Mesenchymal stem cell (in vitro differentiated cells and primary cell): Measurements from ENCODE around the gene WSCD1.

Experiments used
- DNase-seq: peaks from one replicate; pipeline ENCODE4 v3.0.0-alpha.2; 2013
- H2AFZ ChIP-seq: one replicate; pipeline ENCODE4 v1.6.1; 2013; ENCODE audit warnings: low read depth, mild to moderate bottlenecking, control low read depth, inconsistent platforms, low read length, moderate library complexity
- H2AK5ac ChIP-seq: 2 replicates; pipeline ENCODE4 v1.6.1; 2013; ENCODE audit warnings: low read length, moderate library complexity, mild to moderate bottlenecking, inconsistent platforms; ENCODE audit not compliant: severe bottlenecking
- H2BK120ac ChIP-seq: one replicate; pipeline ENCODE4 v1.6.1; 2013; ENCODE audit warnings: low read depth, mild to moderate bottlenecking, inconsistent platforms, low read length, moderate library complexity
- H2BK12ac ChIP-seq, 2 experiments: one replicate each; pipeline ENCODE4 v1.6.1; 2013; ENCODE audit warnings: inconsistent platforms in 2 of 2, low read length in 2 of 2, mild to moderate bottlenecking in 2 of 2, moderate library complexity in 2 of 2, control low read depth in 1 of 2
- H2BK15ac ChIP-seq: one replicate; pipeline ENCODE4 v1.6.1; 2013; ENCODE audit warnings: mild to moderate bottlenecking, low read depth, inconsistent platforms; ENCODE audit not compliant: poor library complexity, severe bottlenecking
- H2BK5ac ChIP-seq: 2 replicates; pipeline ENCODE4 v1.6.1; 2013; ENCODE audit warnings: low read depth, mild to moderate bottlenecking, low read length, control low read depth, inconsistent platforms; ENCODE audit not compliant: poor library complexity, severe bottlenecking
- H3K14ac ChIP-seq, 2 experiments: one replicate each; pipeline ENCODE4 v1.6.1; 2013; ENCODE audit warnings: inconsistent platforms in 2 of 2, low read length in 2 of 2, control low read depth in 1 of 2, mild to moderate bottlenecking in 1 of 2, moderate library complexity in 1 of 2
- H3K18ac ChIP-seq, 2 experiments: one replicate each; pipeline ENCODE4 v1.6.1; 2013; ENCODE audit warnings: inconsistent platforms in 2 of 2, low read length in 2 of 2, control low read depth in 1 of 2, low read depth in 1 of 2, mild to moderate bottlenecking in 1 of 2
- H3K23ac ChIP-seq, 2 experiments: one replicate each; pipeline ENCODE4 v1.6.1; 2013; ENCODE audit warnings: inconsistent platforms in 2 of 2, low read length in 2 of 2, mild to moderate bottlenecking in 2 of 2, moderate library complexity in 2 of 2, control low read depth in 1 of 2
- H3K27ac ChIP-seq: 2 replicates; pipeline ENCODE4 v1.5.1; 2013; ENCODE audit warnings: mild to moderate bottlenecking, moderate library complexity, low read length, control low read depth, inconsistent platforms; ENCODE audit not compliant: poor library complexity, severe bottlenecking
- H3K27me3 ChIP-seq, 2 experiments: 2 replicates each; pipeline versions ENCODE4 v1.6.1 to v1.7.0; 2013; ENCODE audit warnings: low read length in 2 of 2, mild to moderate bottlenecking in 2 of 2, moderate library complexity in 2 of 2, control low read depth in 1 of 2, inconsistent platforms in 1 of 2; ENCODE audit not compliant: control insufficient read depth in 1 of 2, insufficient read depth in 1 of 2
- H3K36me3 ChIP-seq, 2 experiments: 2 replicates each; pipeline versions ENCODE4 v1.6.1 to v1.7.0; 2013; ENCODE audit warnings: low read length in 2 of 2, control low read depth in 1 of 2, inconsistent platforms in 1 of 2, low read depth in 1 of 2, mild to moderate bottlenecking in 1 of 2; ENCODE audit not compliant: insufficient read depth in 2 of 2, control insufficient read depth in 1 of 2
- H3K4ac ChIP-seq, 2 experiments: one replicate each; pipeline ENCODE4 v1.6.1; 2013; ENCODE audit warnings: inconsistent platforms in 2 of 2, low read length in 2 of 2, mild to moderate bottlenecking in 2 of 2, moderate library complexity in 2 of 2, control low read depth in 1 of 2, low read depth in 1 of 2
- H3K4me1 ChIP-seq: 2 replicates; pipeline ENCODE4 v1.6.1; 2013; ENCODE audit warnings: low read depth, low read length, control low read depth; ENCODE audit not compliant: control insufficient read depth, insufficient read depth
- H3K4me2 ChIP-seq: 2 replicates; pipeline ENCODE4 v1.6.1; 2013; ENCODE audit warnings: low read length, mild to moderate bottlenecking, inconsistent platforms; ENCODE audit not compliant: poor library complexity, severe bottlenecking
- H3K4me3 ChIP-seq, 2 experiments: 2 replicates each; pipeline versions ENCODE4 v1.5.1 to v1.7.0; 2013; ENCODE audit warnings: low read length in 2 of 2, mild to moderate bottlenecking in 2 of 2, control low read depth in 1 of 2, low read depth in 1 of 2; ENCODE audit not compliant: insufficient read depth in 1 of 2
- H3K79me1 ChIP-seq: replicated peaks from 2 replicates; pipeline ENCODE4 v1.6.1; 2013; ENCODE audit warnings: mild to moderate bottlenecking, control low read depth, low read length, inconsistent platforms; ENCODE audit not compliant: poor library complexity, severe bottlenecking
- H3K9ac ChIP-seq: 2 replicates; pipeline ENCODE4 v1.7.0; 2013; ENCODE audit warnings: mild to moderate bottlenecking, low read length, moderate library complexity
- H3K9me3 ChIP-seq: 2 replicates; pipeline ENCODE4 v1.7.0; 2013; ENCODE audit warnings: mild to moderate bottlenecking, low read length; ENCODE audit not compliant: control insufficient read depth
- H4K8ac ChIP-seq: one replicate; pipeline ENCODE4 v1.6.1; 2013; ENCODE audit warnings: inconsistent platforms, mild to moderate bottlenecking, low read length, moderate library complexity
- H4K91ac ChIP-seq: one replicate; pipeline ENCODE4 v1.6.1; 2013; ENCODE audit warnings: mild to moderate bottlenecking, low read length, inconsistent platforms
- WGBS: methylation state at CpG from one replicate; pipeline ENCODE4 v1.1.7; 2013; ENCODE audit warnings: mixed read lengths; 5-methylcytosine and 5-hydroxymethylcytosine counted together

WSCD1 gene

DNA sequence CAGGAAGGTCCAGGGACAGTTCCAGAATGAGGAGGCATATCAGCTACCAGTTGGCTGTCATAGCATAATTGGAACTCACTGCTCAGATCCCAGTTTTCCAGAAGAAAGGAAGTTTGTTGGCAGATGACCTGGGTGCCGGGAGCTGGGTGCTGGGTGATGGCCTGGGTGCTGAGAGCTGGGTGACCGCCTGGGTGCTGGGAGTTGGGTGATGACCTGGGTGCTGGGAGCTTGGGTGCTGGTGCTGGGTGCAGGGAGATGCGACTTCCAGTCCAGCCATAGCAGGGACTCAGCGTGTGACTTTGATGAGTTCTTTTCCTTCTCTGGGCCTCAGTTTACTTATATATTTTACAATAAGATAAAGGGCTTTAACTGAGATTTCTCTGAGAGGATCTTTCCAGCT is 18.0 kb downstream of the WSCD1 start:
- H2AFZ ChIP-seq: no peak overlapping the region
- no peak overlapping the region for H2BK15ac ChIP-seq
- H2BK12ac ChIP-seq: no peak overlapping the region
- no peak overlapping the region for H2AK5ac ChIP-seq
- H3K79me1 ChIP-seq: no peaks in the 10 kb centered on the region
- H2BK5ac ChIP-seq: no peak overlapping the region
- 100% methylated on average over 2 of the region's 4 CpGs for WGBS
- H3K4me1 ChIP-seq: no peaks in the 10 kb centered on the region
- no peak overlapping the region for H3K4me2 ChIP-seq
- no peaks in the 10 kb centered on the region for H3K9me3 ChIP-seq
- DNase-seq: no peak
- no peak overlapping the region for H3K9ac ChIP-seq
- H3K4me3 ChIP-seq: no peak overlapping the region
- H3K4ac ChIP-seq: no peak overlapping the region
- no peak overlapping the region for H4K91ac ChIP-seq
- no peak overlapping the region for H3K23ac ChIP-seq
- H3K27me3 ChIP-seq: peaks cover 0 to 33% of the 10 kb centered on the region in 2 experiments
- no peak overlapping the region for H4K8ac ChIP-seq
- no peaks in the 10 kb centered on the region for H3K36me3 ChIP-seq
- H3K27ac ChIP-seq: no peak overlapping the region
- no peak overlapping the region for H2BK120ac ChIP-seq
- H3K14ac ChIP-seq: no peak overlapping the region
- H3K18ac ChIP-seq: no peak overlapping the region

DNA sequence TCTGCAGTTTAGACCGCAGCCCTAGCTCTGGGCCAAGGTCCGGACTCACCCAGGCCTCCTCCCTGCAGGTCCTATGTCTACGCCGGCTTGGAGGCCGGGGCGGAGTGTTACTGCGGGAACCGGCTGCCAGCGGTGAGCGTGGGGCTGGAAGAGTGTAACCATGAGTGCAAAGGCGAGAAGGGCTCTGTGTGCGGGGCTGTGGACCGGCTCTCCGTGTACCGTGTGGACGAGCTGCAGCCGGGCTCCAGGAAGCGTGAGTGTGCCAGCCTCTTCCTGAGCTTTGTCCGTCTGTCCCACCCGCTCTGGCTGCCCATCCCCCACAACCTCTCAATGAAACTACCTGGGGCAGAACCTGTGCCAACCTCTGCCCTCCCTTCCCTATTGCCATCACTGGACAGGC is 20.1 kb downstream of the WSCD1 start:
- Histone ChIP-seq H2AFZ (no peak overlapping the region), H3K23ac (no peak overlapping the region), H2AK5ac (no peak overlapping the region), H3K9me3 (no peaks in the 10 kb centered on the region), H2BK15ac (no peak overlapping the region), H3K36me3 (no peaks in the 10 kb centered on the region), H3K4me3 (no peak overlapping the region), H3K4me1 (no peaks in the 10 kb centered on the region), H4K91ac (no peak overlapping the region), H2BK120ac (no peak overlapping the region), H2BK12ac (no peak overlapping the region), H3K27ac (no peak overlapping the region), H3K79me1 (no peaks in the 10 kb centered on the region), H3K4me2 (no peak overlapping the region), H3K14ac (peak overlapping the region in 1 of 2 experiments; percentile 14), H2BK5ac (no peak overlapping the region), H3K27me3 (peaks cover 0 to 29% of the 10 kb centered on the region in 2 experiments), H3K4ac (no peak overlapping the region), H3K9ac (no peak overlapping the region), H4K8ac (no peak overlapping the region), H3K18ac (no peak overlapping the region)
- 94% methylated on average over 19 of the region's 20 CpGs for WGBS
- DNase-seq: no peak

DNA sequence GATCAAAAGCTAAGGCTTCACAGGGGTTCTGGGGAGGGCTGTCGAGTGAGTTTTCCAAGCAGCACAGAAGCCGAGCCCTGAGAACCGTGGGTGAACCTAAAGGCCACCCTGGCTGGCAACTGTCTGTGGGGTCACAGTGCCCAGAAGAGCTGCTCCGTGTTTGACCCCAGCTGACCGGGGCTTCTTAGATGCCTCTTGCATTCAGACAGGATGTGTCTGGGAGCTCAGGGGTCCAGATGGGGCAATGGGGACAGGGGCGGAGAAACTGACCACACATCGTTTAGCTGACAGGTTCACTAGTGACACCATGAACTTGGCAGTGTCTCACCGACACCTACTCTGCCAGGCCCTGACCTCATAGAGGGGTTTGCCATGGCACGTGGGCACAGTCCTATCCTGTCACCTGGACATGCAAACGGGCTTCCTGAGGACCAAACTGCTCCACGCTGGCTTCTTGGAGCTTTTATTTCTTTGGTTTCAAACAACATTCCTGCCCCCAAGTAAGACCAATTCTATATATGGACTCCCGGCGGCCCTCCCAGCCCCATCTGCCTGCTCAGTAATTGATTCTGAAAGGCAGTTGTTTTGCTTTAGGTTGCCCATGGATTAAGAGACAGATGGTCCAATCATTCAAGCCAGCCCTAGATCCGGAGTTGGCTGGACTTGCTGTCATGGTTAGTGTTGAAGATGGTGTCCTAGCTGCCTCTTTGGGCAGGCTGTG is 22.2 kb downstream of the WSCD1 start:
- no peak overlapping the region for H3K18ac ChIP-seq
- peaks cover 0 to 3% of the 10 kb centered on the region in 2 experiments for H3K36me3 ChIP-seq
- H2BK120ac ChIP-seq: no peak overlapping the region
- no peak overlapping the region for H2BK15ac ChIP-seq
- no peak overlapping the region for H2BK5ac ChIP-seq
- no peak overlapping the region for H3K9ac ChIP-seq
- H3K4me2 ChIP-seq: no peak overlapping the region
- H3K27me3 ChIP-seq: peaks cover 0 to 28% of the 10 kb centered on the region in 2 experiments
- DNase-seq: no peak
- no peak overlapping the region for H4K8ac ChIP-seq
- H2BK12ac ChIP-seq: no peak overlapping the region
- no peak overlapping the region for H3K27ac ChIP-seq
- no peak overlapping the region for H4K91ac ChIP-seq
- no peaks in the 10 kb centered on the region for H3K9me3 ChIP-seq
- no peak overlapping the region for H3K4me3 ChIP-seq
- WGBS: 92% methylated on average over 14 of the region's 14 CpGs
- H3K4me1 ChIP-seq: no peaks in the 10 kb centered on the region
- no peak overlapping the region for H3K23ac ChIP-seq
- no peak overlapping the region for H2AK5ac ChIP-seq
- H3K14ac ChIP-seq: no peak overlapping the region
- H2AFZ ChIP-seq: no peak overlapping the region
- no peak overlapping the region for H3K4ac ChIP-seq
- no peaks in the 10 kb centered on the region for H3K79me1 ChIP-seq

DNA sequence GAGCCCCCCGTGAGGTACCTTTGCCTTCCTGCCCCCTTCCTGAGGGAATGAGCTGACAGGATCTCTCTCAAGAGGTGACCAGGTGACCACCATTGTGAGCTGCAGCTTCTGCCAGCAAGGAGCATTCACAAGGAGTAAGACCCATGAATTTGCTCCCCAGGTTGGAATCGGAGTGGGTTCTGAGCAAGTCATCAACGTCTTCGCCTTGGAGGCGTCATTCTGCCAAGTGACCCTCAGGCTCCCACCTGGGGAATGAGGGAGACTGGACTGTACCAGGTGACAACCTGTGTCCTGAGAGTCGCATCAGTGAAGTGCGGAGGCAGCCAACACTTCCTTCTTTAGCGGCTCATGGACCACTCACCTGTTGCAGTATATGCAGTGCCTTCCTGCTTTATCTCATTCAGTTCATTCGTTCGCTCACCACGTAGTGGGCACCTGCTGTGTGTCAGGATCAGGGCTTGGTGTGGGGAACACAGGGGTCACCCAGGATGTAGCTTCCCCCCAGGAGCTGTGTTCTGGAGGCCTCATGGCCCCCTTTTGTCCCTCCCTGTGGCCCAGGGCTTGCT is 22.8 kb downstream of the WSCD1 start:
- no peak overlapping the region for H2AFZ ChIP-seq
- no peak overlapping the region for H3K4me3 ChIP-seq
- no peak overlapping the region for H2BK15ac ChIP-seq
- H3K18ac ChIP-seq: no peak overlapping the region
- H3K4me2 ChIP-seq: no peak overlapping the region
- no peak for DNase-seq
- no peaks in the 10 kb centered on the region for H3K9me3 ChIP-seq
- no peak overlapping the region for H3K9ac ChIP-seq
- H2AK5ac ChIP-seq: no peak overlapping the region
- H3K27ac ChIP-seq: no peak overlapping the region
- H3K4ac ChIP-seq: no peak overlapping the region
- no peak overlapping the region for H2BK12ac ChIP-seq
- WGBS: 94% methylated on average over 11 of the region's 11 CpGs
- H2BK5ac ChIP-seq: no peak overlapping the region
- H3K36me3 ChIP-seq: peaks cover 0 to 3% of the 10 kb centered on the region in 2 experiments
- no peak overlapping the region for H3K14ac ChIP-seq
- no peak overlapping the region for H3K23ac ChIP-seq
- peaks cover 0 to 28% of the 10 kb centered on the region in 2 experiments for H3K27me3 ChIP-seq
- no peaks in the 10 kb centered on the region for H3K4me1 ChIP-seq
- no peak overlapping the region for H4K91ac ChIP-seq
- no peaks in the 10 kb centered on the region for H3K79me1 ChIP-seq
- no peak overlapping the region for H2BK120ac ChIP-seq
- no peak overlapping the region for H4K8ac ChIP-seq
